ENCODE results near the gene KAZN. TPM values are rescaled to one million over a fixed set of nuclear protein-coding genes. Genes with fewer than 3 reads are reported as not detected.

KAZN gene
- total and polyA plus RNA-seq, 3 donors from 2014 or later: 12.1 to 14.6 (median 13.8) TPM

- H3K9me3 ChIP-seq: no peaks in the 10 kb centered on the region
- H3K27me3 ChIP-seq: no peaks in the 10 kb centered on the region
- 74 to 83% methylated on average over 4 of the region's 4 CpGs for WGBS, 2 donors
- H3K36me3 ChIP-seq (ENCODE audit: low read depth, missing control alignments): no peaks in the 10 kb centered on the region
- intact Hi-C loops (cut with DNase I; ENCODE audit: low total_unique reads): no loop called here
- peak overlapping the region in 1 of 2 donors; percentile 51 for H3K27ac ChIP-seq
- peaks cover 11% of the 10 kb centered on the region for H3K4me1 ChIP-seq
- no peak overlapping the region for H3K4me3 ChIP-seq
- DNase-seq: no peak
- no peak for TF ChIP-seq POLR2A (IDR thresholded peaks at IDR 0.05)
- TF ChIP-seq CTCF (IDR thresholded peaks at IDR 0.05): no peak
Measured at GRCh38 chr1:14964711-14965055, 366.2 kb downstream of the KAZN start.

- 75% methylated on average over 15 of the region's 15 CpGs for WGBS, 2 donors
- no peak overlapping the region for H3K4me3 ChIP-seq
- TF ChIP-seq CTCF (IDR thresholded peaks at IDR 0.05) (no peak), POLR2A (IDR thresholded peaks at IDR 0.05) (no peak)
- no peaks in the 10 kb centered on the region for H3K27me3 ChIP-seq
- H3K27ac ChIP-seq: peak overlapping the region; percentile 39 to 73
- intact Hi-C loops (cut with DNase I; ENCODE audit: low total_unique reads): no loop called here
- peaks cover 25% of the 10 kb centered on the region for H3K4me1 ChIP-seq
- H3K36me3 ChIP-seq (ENCODE audit: low read depth, missing control alignments): no peaks in the 10 kb centered on the region
- H3K9me3 ChIP-seq: no peaks in the 10 kb centered on the region
- peak; percentile 63 for DNase-seq
Measured at GRCh38 chr1:14968251-14968851, 369.9 kb downstream of the KAZN start.

- WGBS, 2 donors: 82 to 85% methylated on average over 7 of the region's 7 CpGs
Measured at GRCh38 chr1:14969006-14969405, 370.5 kb downstream of the KAZN start.

GRCh38 chr1:14970115-14970798 lies 371.8 kb downstream of the KAZN start:
- peak; percentile 91 for DNase-seq
- H3K9me3 ChIP-seq: no peaks in the 10 kb centered on the region
- intact Hi-C loops (cut with DNase I; ENCODE audit: low total_unique reads): no loop called here
- H3K36me3 ChIP-seq (ENCODE audit: low read depth, missing control alignments): no peaks in the 10 kb centered on the region
- H3K27me3 ChIP-seq: no peaks in the 10 kb centered on the region
- TF ChIP-seq CTCF (IDR thresholded peaks at IDR 0.05) (no peak), POLR2A (IDR thresholded peaks at IDR 0.05) (no peak)
- WGBS, 2 donors: 21 to 23% methylated on average over 16 of the region's 16 CpGs
- peak overlapping the region in 1 of 2 donors; percentile 33 for H3K4me3 ChIP-seq
- peak overlapping the region in 1 of 2 donors; percentile 73 for H3K27ac ChIP-seq
- H3K4me1 ChIP-seq: peaks cover 20% of the 10 kb centered on the region

More at GRCh38 chr1:14969006-14969405, 370.5 kb downstream of the KAZN start:
- H3K27ac ChIP-seq: peak overlapping the region in 1 of 2 donors; percentile 73
- H3K9me3 ChIP-seq: no peaks in the 10 kb centered on the region
- intact Hi-C loops (cut with DNase I; ENCODE audit: low total_unique reads): no loop called here
- TF ChIP-seq CTCF (IDR thresholded peaks at IDR 0.05) (no peak), POLR2A (IDR thresholded peaks at IDR 0.05) (no peak)
- no peaks in the 10 kb centered on the region for H3K27me3 ChIP-seq
- no peak overlapping the region for H3K4me3 ChIP-seq
- no peak for DNase-seq
- no peaks in the 10 kb centered on the region for H3K36me3 ChIP-seq (ENCODE audit: low read depth, missing control alignments)
- peaks cover 25% of the 10 kb centered on the region for H3K4me1 ChIP-seq

GRCh38 chr1:14970799-14971141 lies 372.3 kb downstream of the KAZN start:
- Histone ChIP-seq H3K27me3 (no peaks in the 10 kb centered on the region), H3K9me3 (no peaks in the 10 kb centered on the region), H3K4me3 (peak overlapping the region in 1 of 2 donors; percentile 33), H3K36me3 (ENCODE audit: low read depth, missing control alignments) (no peaks in the 10 kb centered on the region), H3K27ac (peak overlapping the region in 1 of 2 donors; percentile 73), H3K4me1 (peaks cover 19% of the 10 kb centered on the region)
- DNase-seq: no peak
- TF ChIP-seq POLR2A (IDR thresholded peaks at IDR 0.05) (no peak), CTCF (IDR thresholded peaks at IDR 0.05) (no peak)
- WGBS, 2 donors: 50 to 66% methylated on average over 5 of the region's 5 CpGs
- intact Hi-C loops (cut with DNase I; ENCODE audit: low total_unique reads): no loop called here

All from testis (tissue), 3 donors.